ENCODE data around the gene MARCHF4.
"Not testable (repeated sequence)": the region's sequence is repeated elsewhere in the genome, so short reads cannot be mapped to it uniquely, and the experiment has no call there.

MARCHF4 gene

DNA sequence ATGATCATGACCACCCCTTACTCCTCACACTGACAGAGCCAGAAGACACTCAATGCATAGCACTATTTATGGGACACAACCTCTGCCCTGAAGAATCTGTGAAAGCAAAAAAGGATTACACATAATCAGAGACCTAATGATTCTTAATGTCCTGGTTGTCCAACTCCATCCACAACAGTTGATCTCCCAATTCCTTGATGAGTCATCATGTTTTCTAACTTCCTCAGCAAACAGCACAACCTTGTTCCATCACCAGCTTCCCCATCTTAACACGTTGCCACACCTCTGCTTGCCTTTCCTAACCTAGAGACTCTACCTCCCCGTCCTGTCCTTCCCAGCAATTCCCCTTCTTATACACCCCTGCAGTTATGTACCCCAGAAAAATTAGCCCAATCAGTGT is 13.2 kb upstream of the MARCHF4 start:
- H3K27me3 Mint-ChIP-seq = peaks cover 12% of the 10 kb centered on the region
- H3K4me1 Mint-ChIP-seq = peaks cover 16% of the 10 kb centered on the region
- no peak overlapping the region for H3K27ac Mint-ChIP-seq (ENCODE audit: low read depth)
- H3K9me3 Mint-ChIP-seq = peaks cover 6% of the 10 kb centered on the region
- no peaks in the 10 kb centered on the region for H3K36me3 Mint-ChIP-seq (ENCODE audit: insufficient read depth)
- no peak overlapping the region for H3K4me3 Mint-ChIP-seq
- ATAC-seq (replicated peaks; ENCODE audit: extremely low read depth, poor library complexity, severe bottlenecking) (no peak), DNase-seq (ENCODE audit: low spot score in 2 of 2) (no peak)

- not testable (repeated sequence) for H3K36me3 Mint-ChIP-seq (ENCODE audit: insufficient read depth); H3K27ac Mint-ChIP-seq (ENCODE audit: low read depth); H3K9me3 Mint-ChIP-seq; ATAC-seq (replicated peaks; ENCODE audit: extremely low read depth, poor library complexity, severe bottlenecking); H3K4me3 Mint-ChIP-seq; DNase-seq (ENCODE audit: low spot score in 2 of 2)
- peaks cover 17% of the 10 kb centered on the region for H3K27me3 Mint-ChIP-seq
- peaks cover 19% of the 10 kb centered on the region for H3K4me1 Mint-ChIP-seq
Observed at GRCh38 chr2:216384409-216384808, 12.1 kb upstream of the MARCHF4 start.

- Mint-ChIP-seq H3K36me3 (ENCODE audit: insufficient read depth) (no peaks in the 10 kb centered on the region), H3K9me3 (no peaks in the 10 kb centered on the region), H3K4me1 (peaks cover 6% of the 10 kb centered on the region), H3K27ac (ENCODE audit: low read depth) (no peak overlapping the region), H3K27me3 (peaks cover 20% of the 10 kb centered on the region), H3K4me3 (no peak overlapping the region)
- no peak for DNase-seq (ENCODE audit: low spot score in 2 of 2)
- no peak for ATAC-seq (replicated peaks; ENCODE audit: extremely low read depth, poor library complexity, severe bottlenecking)
Observed at GRCh38 chr2:216379977-216380376, 7.7 kb upstream of the MARCHF4 start.

GRCh38 chr2:216375286-216375685 is 3.0 kb upstream of the MARCHF4 start:
- H3K36me3 Mint-ChIP-seq (ENCODE audit: insufficient read depth) = peaks cover 6% of the 10 kb centered on the region
- no peak overlapping the region for H3K4me3 Mint-ChIP-seq
- DNase-seq (ENCODE audit: low spot score in 2 of 2) (no peak), ATAC-seq (replicated peaks; ENCODE audit: extremely low read depth, poor library complexity, severe bottlenecking) (no peak)
- no peaks in the 10 kb centered on the region for H3K9me3 Mint-ChIP-seq
- no peak overlapping the region for H3K27ac Mint-ChIP-seq (ENCODE audit: low read depth)
- peaks cover 21% of the 10 kb centered on the region for H3K4me1 Mint-ChIP-seq
- H3K27me3 Mint-ChIP-seq = peaks cover 65% of the 10 kb centered on the region

- Mint-ChIP-seq H3K27ac (ENCODE audit: low read depth) (no peak overlapping the region), H3K9me3 (no peaks in the 10 kb centered on the region), H3K27me3 (peaks cover 69% of the 10 kb centered on the region), H3K36me3 (ENCODE audit: insufficient read depth) (peaks cover 6% of the 10 kb centered on the region), H3K4me1 (peaks cover 15% of the 10 kb centered on the region), H3K4me3 (no peak overlapping the region)
- no peak for ATAC-seq (replicated peaks; ENCODE audit: extremely low read depth, poor library complexity, severe bottlenecking)
- no peak for DNase-seq (ENCODE audit: low spot score in 2 of 2)
Observed at GRCh38 chr2:216373896-216374295, 1.6 kb upstream of the MARCHF4 start.

DNA sequence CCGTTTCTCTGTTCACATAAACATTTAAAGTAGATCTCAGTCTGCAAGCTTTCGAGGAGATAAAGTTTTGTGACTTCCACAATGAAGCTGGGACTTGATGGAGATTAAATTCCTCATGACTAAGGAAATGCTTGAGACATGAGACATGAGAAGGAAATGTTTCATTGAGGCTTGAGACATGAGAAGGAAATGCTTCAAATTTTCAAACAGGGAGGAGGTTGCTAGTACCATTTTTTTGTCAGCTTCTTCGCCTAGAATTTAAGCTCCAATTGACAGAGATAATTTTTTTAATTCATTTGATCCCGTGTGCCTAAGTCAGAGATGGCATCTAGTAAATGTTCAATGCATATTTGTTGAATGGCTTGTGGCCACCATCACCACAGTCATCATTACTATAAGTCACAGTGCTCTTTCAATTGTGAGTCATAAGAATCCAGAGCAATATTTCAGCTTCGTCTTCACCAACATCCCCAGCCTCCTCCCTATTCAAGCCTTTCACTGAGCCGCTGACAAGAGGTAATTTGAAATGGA is 543 bp upstream of the MARCHF4 start:
- no peaks in the 10 kb centered on the region for H3K9me3 Mint-ChIP-seq
- peak overlapping the region; percentile 24 for H3K27ac Mint-ChIP-seq (ENCODE audit: low read depth)
- H3K27me3 Mint-ChIP-seq = peaks cover 80% of the 10 kb centered on the region
- H3K4me1 Mint-ChIP-seq = peaks cover 15% of the 10 kb centered on the region
- DNase-seq (ENCODE audit: low spot score in 2 of 2) (no peak), ATAC-seq (replicated peaks; ENCODE audit: extremely low read depth, poor library complexity, severe bottlenecking) (no peak)
- peaks cover 6% of the 10 kb centered on the region for H3K36me3 Mint-ChIP-seq (ENCODE audit: insufficient read depth)
- peak overlapping the region; percentile 46 for H3K4me3 Mint-ChIP-seq

GRCh38 chr2:216370961-216371712 is 1.1 kb downstream of the MARCHF4 start:
- Mint-ChIP-seq H3K9me3 (no peaks in the 10 kb centered on the region), H3K4me3 (peak overlapping the region; percentile 67), H3K4me1 (peaks cover 21% of the 10 kb centered on the region), H3K27ac (ENCODE audit: low read depth) (no peak overlapping the region), H3K27me3 (peaks cover 97% of the 10 kb centered on the region), H3K36me3 (ENCODE audit: insufficient read depth) (peaks cover 8% of the 10 kb centered on the region)
- no peak for DNase-seq (ENCODE audit: low spot score in 2 of 2)
- no peak for ATAC-seq (replicated peaks; ENCODE audit: extremely low read depth, poor library complexity, severe bottlenecking)

GRCh38 chr2:216369821-216370220 is 2.5 kb downstream of the MARCHF4 start:
- no peaks in the 10 kb centered on the region for H3K9me3 Mint-ChIP-seq
- no peak for ATAC-seq (replicated peaks; ENCODE audit: extremely low read depth, poor library complexity, severe bottlenecking)

GRCh38 chr2:216366777-216367471 is 5.4 kb downstream of the MARCHF4 start:
- Mint-ChIP-seq H3K4me1 (peaks cover 24% of the 10 kb centered on the region), H3K4me3 (no peak overlapping the region), H3K36me3 (ENCODE audit: insufficient read depth) (peaks cover 2% of the 10 kb centered on the region), H3K27me3 (peaks cover 84% of the 10 kb centered on the region), H3K27ac (ENCODE audit: low read depth) (no peak overlapping the region), H3K9me3 (no peaks in the 10 kb centered on the region)
- ATAC-seq (replicated peaks; ENCODE audit: extremely low read depth, poor library complexity, severe bottlenecking) (no peak), DNase-seq (ENCODE audit: low spot score in 2 of 2) (no peak)

More at GRCh38 chr2:216369821-216370220, 2.5 kb downstream of the MARCHF4 start:
- Mint-ChIP-seq H3K4me1 (peaks cover 21% of the 10 kb centered on the region), H3K36me3 (ENCODE audit: insufficient read depth) (peaks cover 8% of the 10 kb centered on the region), H3K27me3 (peaks cover 96% of the 10 kb centered on the region), H3K4me3 (no peak overlapping the region), H3K27ac (ENCODE audit: low read depth) (no peak overlapping the region)
- no peak for DNase-seq (ENCODE audit: low spot score in 2 of 2)

GRCh38 chr2:216365518-216365917 is 6.8 kb downstream of the MARCHF4 start:
- Mint-ChIP-seq H3K27ac (ENCODE audit: low read depth) (no peak overlapping the region), H3K36me3 (ENCODE audit: insufficient read depth) (peaks cover 2% of the 10 kb centered on the region), H3K9me3 (no peaks in the 10 kb centered on the region), H3K4me3 (no peak overlapping the region), H3K27me3 (peaks cover 72% of the 10 kb centered on the region), H3K4me1 (peaks cover 30% of the 10 kb centered on the region)
- no peak for ATAC-seq (replicated peaks; ENCODE audit: extremely low read depth, poor library complexity, severe bottlenecking)
- no peak for DNase-seq (ENCODE audit: low spot score in 2 of 2)

- DNase-seq (ENCODE audit: low spot score in 2 of 2) = no peak
- Mint-ChIP-seq H3K4me3 (no peak overlapping the region), H3K9me3 (no peaks in the 10 kb centered on the region), H3K27ac (ENCODE audit: low read depth) (no peak overlapping the region), H3K4me1 (peaks cover 44% of the 10 kb centered on the region), H3K36me3 (ENCODE audit: insufficient read depth) (peaks cover 2% of the 10 kb centered on the region), H3K27me3 (peaks cover 60% of the 10 kb centered on the region)
- ATAC-seq (replicated peaks; ENCODE audit: extremely low read depth, poor library complexity, severe bottlenecking) = no peak
Observed at GRCh38 chr2:216363221-216363620, 9.1 kb downstream of the MARCHF4 start.

- ATAC-seq (replicated peaks; ENCODE audit: extremely low read depth, poor library complexity, severe bottlenecking) (no peak), DNase-seq (ENCODE audit: low spot score in 2 of 2) (no peak)
- no peak overlapping the region for H3K4me3 Mint-ChIP-seq
- H3K27ac Mint-ChIP-seq (ENCODE audit: low read depth) = no peak overlapping the region
- H3K4me1 Mint-ChIP-seq = peaks cover 44% of the 10 kb centered on the region
- no peaks in the 10 kb centered on the region for H3K9me3 Mint-ChIP-seq
- peaks cover 55% of the 10 kb centered on the region for H3K27me3 Mint-ChIP-seq
- peaks cover 2% of the 10 kb centered on the region for H3K36me3 Mint-ChIP-seq (ENCODE audit: insufficient read depth)
Observed at GRCh38 chr2:216362730-216363129, 9.6 kb downstream of the MARCHF4 start.

GRCh38 chr2:216355711-216356110 is 16.6 kb downstream of the MARCHF4 start:
- peaks cover 58% of the 10 kb centered on the region for H3K4me1 Mint-ChIP-seq
- no peak for DNase-seq (ENCODE audit: low spot score in 2 of 2)
- peaks cover 5% of the 10 kb centered on the region for H3K9me3 Mint-ChIP-seq
- peaks cover 2% of the 10 kb centered on the region for H3K36me3 Mint-ChIP-seq (ENCODE audit: insufficient read depth)
- peaks cover 11% of the 10 kb centered on the region for H3K27me3 Mint-ChIP-seq
- H3K27ac Mint-ChIP-seq (ENCODE audit: low read depth) = no peak overlapping the region
- no peak for ATAC-seq (replicated peaks; ENCODE audit: extremely low read depth, poor library complexity, severe bottlenecking)
- H3K4me3 Mint-ChIP-seq = no peak overlapping the region

Measured in central memory CD8-positive, alpha-beta T cell (primary cell).